Kidney (tissue), 14 donors: ENCODE results near the gene MUSK. TPM values are rescaled to one million over a fixed set of nuclear protein-coding genes. Genes with fewer than 3 reads are reported as not detected.

Experiments used
- DNase-seq, 5 donors: peaks; one replicate each; pipeline ENCODE4 v3.0.0-alpha.2; 2013 to 2020
- FAIRE-seq: peaks from 2 replicates; lab custom pipeline; 2012; peaks lifted over from hg19 to GRCh38; lab: Jason Lieb, UNC
- H3K27ac ChIP-seq, 2 donors: one replicate each; pipeline ENCODE4 v1.7.0; 2013; ENCODE audit warnings: low read depth in 2 of 2, low read length in 2 of 2, inconsistent platforms in 1 of 2
- H3K27me3 ChIP-seq: one replicate; pipeline ENCODE4 v1.7.1; 2013; ENCODE audit warnings: low read length, inconsistent platforms; ENCODE audit not compliant: control insufficient read depth, insufficient read depth
- H3K36me3 ChIP-seq, 3 donors: one replicate each; pipeline versions ENCODE4 v1.7.0 to v1.7.1; 2013; ENCODE audit warnings: low read length in 3 of 3, control low read depth in 1 of 3, inconsistent platforms in 1 of 3; ENCODE audit not compliant: insufficient read depth in 3 of 3, control insufficient read depth in 2 of 3
- H3K4me1 ChIP-seq, 3 donors: one replicate each; pipeline versions ENCODE4 v1.7.0 to v1.7.1; 2013; ENCODE audit warnings: low read length in 3 of 3, inconsistent platforms in 1 of 3, low read depth in 1 of 3; ENCODE audit not compliant: control insufficient read depth in 2 of 3, insufficient read depth in 2 of 3
- H3K4me3 ChIP-seq, 3 donors: one replicate each; pipeline versions ENCODE4 v1.7.0 to v1.8.1; 2013; ENCODE audit warnings: low read length in 3 of 3, control low read depth in 1 of 3, inconsistent platforms in 1 of 3
- H3K9ac ChIP-seq, 3 donors: one replicate each; pipeline versions ENCODE4 v1.7.0 to v1.7.1; 2013; ENCODE audit warnings: low read length in 3 of 3, control low read depth in 1 of 3, inconsistent platforms in 1 of 3
- H3K9me3 ChIP-seq, 3 donors: one replicate each; pipeline versions ENCODE4 v1.7.0 to v1.7.1; 2013; ENCODE audit warnings: low read length in 3 of 3, control low read depth in 1 of 3, inconsistent platforms in 1 of 3; ENCODE audit not compliant: control insufficient read depth in 2 of 3, insufficient read depth in 1 of 3
- intact Hi-C: fragments of 100-400 bp; cut with DNase I; formaldehyde crosslinking; loops from one replicate; pipeline ENCODE4 v1.11.1; 2022
- polyA plus RNA-seq: library from polyadenylated mRNA; stranded (reverse); fragments of 350-450 nt; fragmentation: Illumina TruSeq; extraction: RNeasy Lipid Tissue Mini Kit (QIAGEN cat#74804); gene quantifications from one replicate; pipeline ENCODE4 v1.2.3, GENCODE V29; 2014; ENCODE audit warnings: low read depth, low replicate concordance; ENCODE audit not compliant: insufficient read depth
- total RNA-seq: library from RNA; stranded (reverse); fragmentation: NEBNext Ultra II Directional; extraction: Animal tissue kit (Norgen Biotek cat#: 25700); gene quantifications from one replicate; pipeline ENCODE4 v1.2.1, GENCODE V29; 2021
- TF ChIP-seq, protein P1 (sequence below): IDR thresholded peaks from 3 replicates; pipeline ENCODE4 v1.5.1; 2012; ENCODE audit warnings: mild to moderate bottlenecking, moderate library complexity, borderline replicate concordance; ENCODE audit not compliant: insufficient read depth; ENCODE audit errors: extremely low read depth
- donor health status: control.
- donor health status: control.
- donor health status: control.
- donor health status: control.
- donor health status: control.
- donor health status: DM: yes; HTN: yes; CAD: no.
- donor health status: Normal renal cell carcinoma (clear cell type).

Gene MUSK
- total and polyA plus RNA-seq, 2 donors from 2014 or later: 0.31 TPM; not detected in 1

GRCh38 chr9:110641293-110641692 lies 27.3 kb upstream of the MUSK start:
- intact Hi-C loops: no loop called here
- Histone ChIP-seq H3K36me3 (no peaks in the 10 kb centered on the region), H3K4me3 (no peak overlapping the region), H3K4me1 (no peaks in the 10 kb centered on the region), H3K27ac (no peak overlapping the region), H3K9ac (no peak overlapping the region), H3K27me3 (no peaks in the 10 kb centered on the region), H3K9me3 (no peaks in the 10 kb centered on the region)
- TF ChIP-seq, protein P1, sequence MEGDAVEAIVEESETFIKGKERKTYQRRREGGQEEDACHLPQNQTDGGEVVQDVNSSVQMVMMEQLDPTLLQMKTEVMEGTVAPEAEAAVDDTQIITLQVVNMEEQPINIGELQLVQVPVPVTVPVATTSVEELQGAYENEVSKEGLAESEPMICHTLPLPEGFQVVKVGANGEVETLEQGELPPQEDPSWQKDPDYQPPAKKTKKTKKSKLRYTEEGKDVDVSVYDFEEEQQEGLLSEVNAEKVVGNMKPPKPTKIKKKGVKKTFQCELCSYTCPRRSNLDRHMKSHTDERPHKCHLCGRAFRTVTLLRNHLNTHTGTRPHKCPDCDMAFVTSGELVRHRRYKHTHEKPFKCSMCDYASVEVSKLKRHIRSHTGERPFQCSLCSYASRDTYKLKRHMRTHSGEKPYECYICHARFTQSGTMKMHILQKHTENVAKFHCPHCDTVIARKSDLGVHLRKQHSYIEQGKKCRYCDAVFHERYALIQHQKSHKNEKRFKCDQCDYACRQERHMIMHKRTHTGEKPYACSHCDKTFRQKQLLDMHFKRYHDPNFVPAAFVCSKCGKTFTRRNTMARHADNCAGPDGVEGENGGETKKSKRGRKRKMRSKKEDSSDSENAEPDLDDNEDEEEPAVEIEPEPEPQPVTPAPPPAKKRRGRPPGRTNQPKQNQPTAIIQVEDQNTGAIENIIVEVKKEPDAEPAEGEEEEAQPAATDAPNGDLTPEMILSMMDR: no peak
- FAIRE-seq: no peak
- DNase-seq: no peak

GRCh38 chr9:110648696-110649095 lies 19.9 kb upstream of the MUSK start:
- intact Hi-C loops: no loop called here
- no peak overlapping the region for H3K27ac ChIP-seq

GRCh38 chr9:110650261-110650660 lies 18.3 kb upstream of the MUSK start:
- Histone ChIP-seq H3K27me3 (no peaks in the 10 kb centered on the region), H3K4me1 (no peaks in the 10 kb centered on the region), H3K36me3 (no peaks in the 10 kb centered on the region), H3K27ac (no peak overlapping the region), H3K9me3 (no peaks in the 10 kb centered on the region), H3K4me3 (no peak overlapping the region), H3K9ac (no peak overlapping the region)
- TF ChIP-seq, protein P1: no peak
- FAIRE-seq: no peak
- intact Hi-C loops: no loop called here
- no peak for DNase-seq

More at GRCh38 chr9:110648696-110649095, 19.9 kb upstream of the MUSK start:
- H3K36me3 ChIP-seq: no peaks in the 10 kb centered on the region
- no peak overlapping the region for H3K9ac ChIP-seq
- no peak overlapping the region for H3K4me3 ChIP-seq
- DNase-seq (no peak), FAIRE-seq (no peak)
- H3K9me3 ChIP-seq: no peaks in the 10 kb centered on the region
- TF ChIP-seq, protein P1: no peak
- H3K27me3 ChIP-seq: no peaks in the 10 kb centered on the region
- H3K4me1 ChIP-seq: no peaks in the 10 kb centered on the region

DNA sequence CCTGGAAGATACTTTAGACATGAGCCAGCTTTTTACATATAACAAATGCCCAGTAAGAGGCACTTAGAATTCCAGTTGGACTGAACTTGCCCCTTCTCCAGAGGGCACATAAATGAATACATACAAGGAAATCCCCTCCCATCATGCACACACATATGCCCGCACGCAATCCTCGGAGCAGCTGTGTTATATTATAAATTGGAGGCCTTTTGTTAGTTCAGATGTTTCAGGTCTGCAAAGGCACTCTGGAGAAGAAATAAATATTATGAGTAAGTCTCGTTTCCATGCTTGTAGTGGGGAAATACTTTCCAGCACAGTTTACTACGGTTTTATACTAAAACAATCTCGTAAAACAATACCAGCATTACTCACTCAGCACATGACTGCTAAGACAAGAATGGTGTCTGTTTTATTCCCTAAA lies 17.6 kb upstream of the MUSK start:
- DNase-seq (peak in 3 of 5 donors; percentile 19 to 74 (median 32)), FAIRE-seq (no peak)
- Histone ChIP-seq H3K36me3 (no peaks in the 10 kb centered on the region), H3K9ac (no peak overlapping the region), H3K27ac (peak overlapping the region in 1 of 2 donors; percentile 53), H3K9me3 (no peaks in the 10 kb centered on the region), H3K4me1 (no peaks in the 10 kb centered on the region), H3K27me3 (no peaks in the 10 kb centered on the region), H3K4me3 (no peak overlapping the region)
- intact Hi-C loops: no loop called here
- TF ChIP-seq, protein P1: no peak
